HG03469 (cell line): ENCODE measurements around the gene KCNT1.

ENCODE experiments used
- ATAC-seq: cut with Tn5 transposase; IDR thresholded peaks from one replicate; pipeline ENCODE4 v1.9.1; 2021; ENCODE audit warnings: mild to moderate bottlenecking, moderate library complexity, moderate number of reproducible peaks; ENCODE audit not compliant: unreplicated experiment

KCNT1 gene

DNA sequence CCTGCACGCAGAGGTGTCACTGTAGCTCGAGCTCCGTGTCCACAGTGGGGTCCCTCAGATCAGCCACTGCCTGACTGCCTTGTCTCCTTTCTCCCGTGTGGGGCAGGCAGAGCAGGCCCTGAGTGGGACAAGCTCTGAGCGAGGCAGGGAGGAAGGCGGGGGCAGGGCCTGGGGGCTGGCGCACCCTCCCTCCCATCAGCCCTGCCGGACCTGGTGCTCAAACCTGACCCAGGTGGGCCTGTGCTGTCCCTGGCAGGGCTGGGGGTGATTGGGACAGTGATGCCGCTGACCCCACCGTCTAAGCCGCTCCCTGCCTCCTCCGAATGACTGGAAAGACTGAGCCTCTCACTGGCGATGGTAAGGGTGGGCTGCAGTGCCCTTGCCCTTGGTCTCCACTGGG, 60.9 kb downstream of the KCNT1 start:
- ATAC-seq: no peak

GRCh38 chr9:135763716-135764446, 61.9 kb downstream of the KCNT1 start:
- ATAC-seq: no peak

- ATAC-seq: no peak
Measured at GRCh38 chr9:135764731-135765130, 62.7 kb downstream of the KCNT1 start.

- no peak for ATAC-seq
Measured at GRCh38 chr9:135765416-135765815, 63.4 kb downstream of the KCNT1 start.

GRCh38 chr9:135766251-135766650, 64.3 kb downstream of the KCNT1 start:
- ATAC-seq: no peak

GRCh38 chr9:135766707-135767106, 64.7 kb downstream of the KCNT1 start:
- ATAC-seq: no peak

- ATAC-seq: no peak
Measured at GRCh38 chr9:135768516-135769218, 66.7 kb downstream of the KCNT1 start.

GRCh38 chr9:135769489-135770202, 67.7 kb downstream of the KCNT1 start:
- ATAC-seq: no peak

DNA sequence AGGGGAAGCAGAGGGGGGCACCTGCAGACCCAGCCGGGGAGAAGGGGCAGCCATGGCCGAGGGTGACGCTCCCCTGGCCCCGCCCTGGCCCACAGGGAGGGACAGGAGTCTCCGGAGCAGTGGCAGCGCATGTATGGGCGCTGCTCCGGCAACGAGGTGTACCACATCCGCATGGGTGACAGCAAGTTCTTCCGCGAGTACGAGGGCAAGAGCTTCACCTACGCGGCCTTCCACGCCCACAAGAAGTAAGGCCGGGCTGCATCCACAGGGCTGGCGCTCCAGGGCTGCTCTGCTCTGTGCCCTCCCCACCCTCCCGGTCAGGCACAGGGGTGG, 68.2 kb downstream of the KCNT1 start:
- ATAC-seq: no peak

DNA sequence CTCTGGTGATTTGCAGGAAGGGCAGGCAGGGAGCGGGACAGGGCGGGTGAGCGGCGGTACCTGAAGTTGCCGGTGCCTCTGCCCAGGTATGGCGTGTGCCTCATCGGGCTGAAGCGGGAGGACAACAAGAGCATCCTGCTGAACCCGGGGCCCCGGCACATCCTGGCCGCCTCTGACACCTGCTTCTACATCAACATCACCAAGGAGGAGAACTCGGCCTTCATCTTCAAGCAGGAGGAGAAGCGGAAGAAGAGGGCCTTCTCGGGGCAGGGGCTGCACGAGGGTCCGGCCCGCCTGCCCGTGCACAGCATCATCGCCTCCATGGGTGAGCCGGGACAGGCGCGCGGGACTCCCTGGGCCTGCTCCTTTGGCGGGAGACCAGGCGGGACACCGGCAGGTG, 68.8 kb downstream of the KCNT1 start:
- ATAC-seq: no peak

DNA sequence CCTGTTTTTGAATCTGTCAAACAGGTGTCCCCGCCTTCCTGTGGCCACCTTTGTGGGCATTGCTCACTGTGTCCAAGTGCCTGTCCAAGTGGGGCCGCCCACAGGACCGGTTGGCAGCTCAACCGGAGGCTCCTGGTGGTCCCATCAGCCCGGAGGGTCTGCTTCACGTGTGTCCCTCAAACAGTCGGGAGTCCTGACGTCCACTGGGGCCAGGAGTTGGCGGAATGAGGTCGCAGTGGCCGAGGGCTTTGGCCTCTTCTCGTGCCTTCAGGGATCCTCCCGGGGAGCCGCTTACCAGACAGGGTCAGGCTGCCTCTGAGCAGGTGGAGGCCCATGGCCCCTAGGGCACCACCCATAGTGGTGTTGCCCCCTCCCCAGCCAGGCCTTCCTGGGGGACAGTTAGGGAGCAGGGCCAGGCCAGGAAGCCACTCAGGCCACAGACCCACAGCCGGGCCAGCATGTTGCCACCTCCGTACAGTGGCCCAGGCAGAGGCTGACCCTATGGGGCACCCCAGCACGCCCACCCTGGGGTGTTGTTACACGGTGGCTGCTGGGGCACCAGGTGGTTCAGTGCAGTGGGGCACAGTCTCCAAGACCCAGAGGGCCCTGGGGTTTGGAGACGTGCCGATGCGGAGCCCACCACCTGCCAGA, 69.5 kb downstream of the KCNT1 start:
- no peak for ATAC-seq

- ATAC-seq: no peak
Measured at GRCh38 chr9:135772056-135772646, 70.2 kb downstream of the KCNT1 start.

GRCh38 chr9:135772702-135773493, 70.9 kb downstream of the KCNT1 start:
- ATAC-seq: no peak

- no peak for ATAC-seq
Measured at GRCh38 chr9:135773530-135774238, 71.7 kb downstream of the KCNT1 start.

DNA sequence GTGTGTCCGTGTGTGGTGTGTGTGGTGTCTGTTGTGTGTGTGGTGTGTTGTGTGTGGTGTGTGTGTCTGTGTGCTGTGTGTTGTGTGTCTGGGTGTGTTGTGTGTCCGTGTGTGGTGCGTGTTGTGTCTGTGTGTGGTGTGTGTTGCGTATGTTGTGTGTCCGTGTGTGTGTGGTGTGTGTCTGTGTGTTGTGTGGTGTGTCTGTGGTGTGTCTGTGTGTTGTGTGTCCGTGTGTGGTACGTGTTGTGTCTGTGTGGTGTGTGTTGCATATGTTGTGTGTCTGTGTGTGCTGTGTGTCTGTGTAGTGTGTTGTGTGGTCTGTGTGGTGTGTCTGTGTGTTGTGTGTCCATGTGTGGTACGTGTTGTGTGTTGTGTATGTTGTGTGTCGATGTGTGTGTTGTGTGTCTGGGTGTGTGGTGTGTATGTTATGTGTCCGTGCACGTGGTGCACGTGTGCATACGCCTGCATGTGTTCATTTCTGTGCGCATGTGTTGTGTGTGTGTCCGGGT, 72.3 kb downstream of the KCNT1 start:
- no peak for ATAC-seq

GRCh38 chr9:135774794-135775525, 73.0 kb downstream of the KCNT1 start:
- ATAC-seq: no peak

GRCh38 chr9:135775911-135776310, 73.9 kb downstream of the KCNT1 start:
- no peak for ATAC-seq

GRCh38 chr9:135776893-135777622, 75.1 kb downstream of the KCNT1 start:
- ATAC-seq: no peak
